Activated naive CD8-positive, alpha-beta T cell treated with anti-CD3 and anti-CD28 coated beads, Interleukin-2, amount 50 U/mL, for 24 hours (primary cell): ENCODE data around the gene PLA2G15.
"Not testable (repeated sequence)": the region's sequence is repeated elsewhere in the genome, so short reads cannot be mapped to it uniquely, and the experiment has no call there.

Experiments used
- ATAC-seq: fragments of 150-1000 bp; cut with Tn5 transposase; one replicate; pipeline ENCODE4 v1.10.0; 2021
- DNase-seq: peaks from one replicate; pipeline ENCODE4 v3.0.0; 2021
- H3K27ac Mint-ChIP-seq: one replicate; pipeline ENCODE4 v1.8.0; 2021; ENCODE audit warnings: mild to moderate bottlenecking, mixed read lengths
- H3K27me3 Mint-ChIP-seq: one replicate; pipeline ENCODE4 v1.8.0; 2021; ENCODE audit warnings: mixed read lengths
- H3K36me3 Mint-ChIP-seq: one replicate; pipeline ENCODE4 v1.8.0; 2021; ENCODE audit warnings: low read depth, mixed read lengths
- H3K4me1 Mint-ChIP-seq: one replicate; pipeline ENCODE4 v1.8.0; 2021; ENCODE audit warnings: mixed read lengths
- H3K4me3 Mint-ChIP-seq: one replicate; pipeline ENCODE4 v1.8.0; 2021; ENCODE audit warnings: mild to moderate bottlenecking, moderate library complexity, mixed read lengths
- H3K9me3 Mint-ChIP-seq: one replicate; pipeline ENCODE4 v1.8.0; 2021; ENCODE audit warnings: mixed read lengths

The PLA2G15 gene

DNA sequence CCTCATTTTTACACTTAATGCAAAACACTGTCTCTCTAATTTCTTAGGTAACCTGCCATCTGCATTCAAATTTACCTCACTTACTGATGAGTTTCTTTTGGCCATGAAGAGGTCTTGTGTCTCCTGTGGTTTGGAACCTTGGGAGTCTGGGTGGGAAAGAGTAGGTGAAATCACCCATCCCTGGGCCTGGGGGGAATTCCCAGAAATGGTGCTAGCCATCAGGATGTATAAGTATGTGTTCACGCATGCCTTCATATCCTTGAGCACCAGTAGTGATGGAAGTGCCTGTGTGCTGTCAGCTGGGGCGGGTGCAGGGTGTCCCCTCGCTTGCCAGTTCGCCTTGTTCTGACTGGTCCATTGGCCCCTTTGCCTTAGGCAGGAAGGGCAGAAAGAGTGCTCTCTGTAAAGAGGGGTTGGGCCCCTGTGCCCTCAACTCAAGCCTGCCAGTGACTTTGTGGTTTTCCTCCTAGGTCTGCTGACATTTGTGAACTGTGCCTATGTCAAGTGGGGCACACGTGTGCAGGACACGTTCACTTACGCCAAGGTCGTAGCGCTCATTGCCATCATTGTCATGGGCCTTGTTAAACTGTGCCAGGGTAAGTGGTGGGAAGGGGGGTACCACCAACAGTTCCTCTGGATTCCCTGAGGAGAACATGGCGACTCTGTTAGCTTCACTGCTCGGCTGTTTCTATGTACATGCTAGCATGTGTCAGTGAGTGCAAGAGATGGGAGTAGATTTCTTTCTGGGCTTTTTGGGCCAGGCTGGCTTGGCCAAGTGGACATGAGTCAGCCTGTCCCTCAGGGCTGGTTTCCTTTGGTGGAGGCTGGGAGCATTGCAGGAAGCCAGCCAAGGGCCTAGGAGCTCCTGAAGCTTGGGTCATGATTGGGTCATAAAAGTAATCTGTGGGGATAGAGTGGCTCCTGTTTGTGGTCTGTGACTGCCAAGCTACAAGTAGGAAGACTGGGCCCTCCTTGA lies 42.4 kb downstream of the PLA2G15 start:
- Mint-ChIP-seq H3K9me3 (no peaks in the 10 kb centered on the region), H3K27ac (peak overlapping the region; percentile 94), H3K36me3 (peaks cover 69% of the 10 kb centered on the region), H3K27me3 (no peaks in the 10 kb centered on the region), H3K4me3 (peak overlapping the region; percentile 54), H3K4me1 (peaks cover 98% of the 10 kb centered on the region)
- ATAC-seq (peak; percentile 45), DNase-seq (peak; percentile 42)

GRCh38 chr16:68288252-68288650 lies 43.1 kb downstream of the PLA2G15 start:
- no peak for ATAC-seq
- no peaks in the 10 kb centered on the region for H3K9me3 Mint-ChIP-seq
- H3K36me3 Mint-ChIP-seq, result peaks cover 68% of the 10 kb centered on the region
- H3K27me3 Mint-ChIP-seq, result no peaks in the 10 kb centered on the region
- H3K4me1 Mint-ChIP-seq, result peaks cover 96% of the 10 kb centered on the region
- H3K4me3 Mint-ChIP-seq, result no peak overlapping the region
- peak overlapping the region; percentile 94 for H3K27ac Mint-ChIP-seq
- DNase-seq, result no peak

- Mint-ChIP-seq H3K36me3 (peaks cover 71% of the 10 kb centered on the region), H3K4me3 (peak overlapping the region; percentile 34), H3K27ac (peak overlapping the region; percentile 94), H3K4me1 (peaks cover 95% of the 10 kb centered on the region)
- ATAC-seq, H3K27me3 Mint-ChIP-seq, DNase-seq, H3K9me3 Mint-ChIP-seq: not testable (repeated sequence)
These were observed 43.6 kb downstream of the PLA2G15 start for GRCh38 chr16:68288796-68289195.

- Mint-ChIP-seq H3K36me3 (peaks cover 71% of the 10 kb centered on the region), H3K4me3 (peak overlapping the region; percentile 34), H3K4me1 (peaks cover 92% of the 10 kb centered on the region), H3K9me3 (no peaks in the 10 kb centered on the region), H3K27ac (peak overlapping the region; percentile 94), H3K27me3 (no peaks in the 10 kb centered on the region)
- DNase-seq, result no peak
- no peak for ATAC-seq
These were observed 44.0 kb downstream of the PLA2G15 start for GRCh38 chr16:68289202-68289601.

- Mint-ChIP-seq H3K27ac (peak overlapping the region; percentile 94), H3K9me3 (no peaks in the 10 kb centered on the region), H3K36me3 (peaks cover 72% of the 10 kb centered on the region), H3K4me3 (peak overlapping the region; percentile 42), H3K27me3 (no peaks in the 10 kb centered on the region), H3K4me1 (peaks cover 88% of the 10 kb centered on the region)
- DNase-seq (peak; percentile 74), ATAC-seq (peak; percentile 86)
These were observed 44.6 kb downstream of the PLA2G15 start for GRCh38 chr16:68289621-68290329.

- no peak for ATAC-seq
- Mint-ChIP-seq H3K4me1 (peaks cover 82% of the 10 kb centered on the region), H3K36me3 (peaks cover 73% of the 10 kb centered on the region), H3K4me3 (peak overlapping the region; percentile 42), H3K9me3 (no peaks in the 10 kb centered on the region), H3K27me3 (no peaks in the 10 kb centered on the region), H3K27ac (peak overlapping the region; percentile 94)
- DNase-seq, result no peak
These were observed 45.3 kb downstream of the PLA2G15 start for GRCh38 chr16:68290450-68290849.

DNA sequence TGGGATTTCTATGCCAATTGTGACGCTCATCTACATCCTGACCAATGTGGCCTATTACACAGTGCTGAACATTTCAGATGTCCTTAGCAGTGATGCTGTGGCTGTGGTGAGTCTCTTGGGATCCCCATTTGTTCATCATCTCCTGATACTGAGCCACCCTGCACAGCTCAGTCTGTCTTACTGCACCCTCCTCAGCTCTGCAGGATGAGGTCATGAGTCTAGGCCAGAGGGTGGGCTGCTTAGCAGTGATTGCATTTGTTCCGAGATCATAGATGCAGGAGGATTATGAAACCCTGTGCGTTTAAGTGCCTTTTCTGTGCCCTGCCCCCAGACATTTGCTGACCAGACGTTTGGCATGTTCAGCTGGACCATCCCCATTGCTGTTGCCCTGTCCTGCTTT lies 46.1 kb downstream of the PLA2G15 start:
- ATAC-seq (peak; percentile 52), DNase-seq (no peak)
- Mint-ChIP-seq H3K4me1 (peaks cover 74% of the 10 kb centered on the region), H3K27me3 (no peaks in the 10 kb centered on the region), H3K36me3 (peaks cover 73% of the 10 kb centered on the region), H3K27ac (peak overlapping the region; percentile 94), H3K4me3 (peak overlapping the region; percentile 5), H3K9me3 (no peaks in the 10 kb centered on the region)

GRCh38 chr16:68292425-68292824 lies 47.3 kb downstream of the PLA2G15 start:
- no peak overlapping the region for H3K4me3 Mint-ChIP-seq
- ATAC-seq, result no peak
- H3K4me1 Mint-ChIP-seq, result peaks cover 62% of the 10 kb centered on the region
- no peaks in the 10 kb centered on the region for H3K27me3 Mint-ChIP-seq
- peaks cover 72% of the 10 kb centered on the region for H3K36me3 Mint-ChIP-seq
- peak overlapping the region; percentile 94 for H3K27ac Mint-ChIP-seq
- DNase-seq, result no peak
- H3K9me3 Mint-ChIP-seq, result no peaks in the 10 kb centered on the region

DNA sequence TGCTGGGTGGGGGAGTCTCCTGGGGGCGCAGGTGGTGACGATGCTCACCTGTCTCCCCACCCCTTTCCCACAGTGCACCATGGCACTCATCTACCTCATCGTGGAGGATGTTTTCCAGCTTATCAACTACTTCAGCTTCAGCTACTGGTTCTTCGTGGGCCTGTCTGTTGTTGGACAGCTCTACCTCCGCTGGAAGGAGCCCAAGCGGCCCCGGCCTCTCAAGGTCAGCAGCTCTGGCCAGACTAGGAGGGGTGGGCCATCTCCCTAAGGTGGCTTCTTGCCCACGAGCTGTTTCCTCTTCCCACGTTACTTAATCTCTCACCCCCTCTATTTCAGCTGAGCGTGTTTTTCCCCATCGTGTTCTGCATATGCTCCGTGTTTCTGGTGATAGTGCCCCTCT lies 51.1 kb downstream of the PLA2G15 start:
- no peak for DNase-seq
- no peak for ATAC-seq
- Mint-ChIP-seq H3K27me3 (no peaks in the 10 kb centered on the region), H3K4me3 (no peak overlapping the region), H3K27ac (peak overlapping the region; percentile 38), H3K36me3 (peaks cover 75% of the 10 kb centered on the region), H3K4me1 (peaks cover 25% of the 10 kb centered on the region), H3K9me3 (no peaks in the 10 kb centered on the region)

- peaks cover 21% of the 10 kb centered on the region for H3K4me1 Mint-ChIP-seq
- H3K27ac Mint-ChIP-seq, result peak overlapping the region; percentile 38
- no peaks in the 10 kb centered on the region for H3K27me3 Mint-ChIP-seq
- no peak overlapping the region for H3K4me3 Mint-ChIP-seq
- H3K36me3 Mint-ChIP-seq, result peaks cover 74% of the 10 kb centered on the region
- ATAC-seq (no peak), DNase-seq (no peak)
- no peaks in the 10 kb centered on the region for H3K9me3 Mint-ChIP-seq
These were observed 51.5 kb downstream of the PLA2G15 start for GRCh38 chr16:68296693-68297092.

DNA sequence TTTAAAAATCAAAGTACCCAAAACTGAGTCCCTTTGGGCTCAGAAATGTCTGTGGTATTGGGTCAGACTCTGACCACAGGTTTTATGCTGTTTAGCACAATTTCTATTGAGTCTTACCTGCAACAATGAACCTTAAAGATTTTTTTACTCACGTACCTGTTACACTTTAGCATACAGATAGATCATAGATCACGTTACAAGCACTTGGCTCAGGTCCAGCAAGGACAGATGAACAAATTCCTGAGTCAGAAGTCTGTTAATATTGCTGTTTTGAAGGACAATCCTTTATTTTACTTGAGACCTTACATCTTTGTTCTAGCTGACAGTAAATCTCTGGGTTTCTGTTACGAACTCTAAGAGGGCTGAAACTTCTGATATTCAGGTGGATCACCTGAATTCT lies 52.7 kb downstream of the PLA2G15 start:
- H3K27ac Mint-ChIP-seq, result no peak overlapping the region
- H3K27me3 Mint-ChIP-seq, result no peaks in the 10 kb centered on the region
- H3K36me3 Mint-ChIP-seq, result peaks cover 73% of the 10 kb centered on the region

DNA sequence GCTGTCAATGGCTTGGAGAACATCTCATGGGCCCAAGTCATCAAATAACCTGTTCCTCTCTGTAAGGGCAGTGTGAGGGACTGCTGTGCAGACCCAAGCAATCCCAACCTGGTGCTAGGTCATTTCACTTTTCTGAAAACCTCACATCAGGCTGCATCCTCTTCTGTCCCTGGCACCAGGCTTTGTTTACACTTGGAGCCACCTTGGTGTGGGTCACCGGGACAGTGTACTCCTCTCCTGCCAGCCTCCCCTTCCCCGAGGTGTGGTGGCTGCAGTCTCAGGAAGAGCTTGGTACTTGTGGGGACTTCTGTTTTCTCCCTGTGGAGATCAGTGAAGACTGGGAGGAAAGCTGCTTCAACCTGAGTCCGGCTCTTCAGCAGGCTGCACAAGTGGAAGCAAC lies 53.1 kb downstream of the PLA2G15 start:
- Mint-ChIP-seq H3K27ac (peak overlapping the region; percentile 38), H3K4me3 (no peak overlapping the region), H3K36me3 (peaks cover 72% of the 10 kb centered on the region), H3K4me1 (peaks cover 9% of the 10 kb centered on the region), H3K27me3 (no peaks in the 10 kb centered on the region), H3K9me3 (no peaks in the 10 kb centered on the region)
- ATAC-seq (no peak), DNase-seq (no peak)

More for the DNA sequence above, 52.7 kb downstream of the PLA2G15 start:
- DNase-seq (no peak), ATAC-seq (no peak)
- peaks cover 11% of the 10 kb centered on the region for H3K4me1 Mint-ChIP-seq
- H3K4me3 Mint-ChIP-seq, result no peak overlapping the region
- H3K9me3 Mint-ChIP-seq, result no peaks in the 10 kb centered on the region

GRCh38 chr16:68298907-68299561 lies 53.9 kb downstream of the PLA2G15 start:
- Mint-ChIP-seq H3K36me3 (peaks cover 76% of the 10 kb centered on the region), H3K4me3 (no peak overlapping the region), H3K27ac (peak overlapping the region; percentile 38), H3K9me3 (no peaks in the 10 kb centered on the region), H3K4me1 (peaks cover 5% of the 10 kb centered on the region), H3K27me3 (no peaks in the 10 kb centered on the region)
- no peak for DNase-seq
- ATAC-seq, result no peak

- Mint-ChIP-seq H3K27me3 (no peaks in the 10 kb centered on the region), H3K36me3 (peaks cover 75% of the 10 kb centered on the region), H3K4me1 (peaks cover 2% of the 10 kb centered on the region), H3K4me3 (no peak overlapping the region), H3K9me3 (no peaks in the 10 kb centered on the region), H3K27ac (peak overlapping the region; percentile 70)
- DNase-seq (no peak), ATAC-seq (no peak)
These were observed 54.6 kb downstream of the PLA2G15 start for GRCh38 chr16:68299571-68300453.
